Pancreas (tissue), 10 donors: ENCODE measurements around the gene DHDDS. TPM values are rescaled to one million over a fixed set of nuclear protein-coding genes. Genes with fewer than 3 reads are reported as not detected.
"Not testable (repeated sequence)": the region's sequence is repeated elsewhere in the genome, so short reads cannot be mapped to it uniquely, and the experiment has no call there.

Experiments
- ATAC-seq, 4 donors: fragments of 200-7000 bp; cut with Tn5 transposase; one replicate each; pipeline versions ENCODE4 v1.8.0 to v1.9.1; 2020; ENCODE audit warnings: mild to moderate bottlenecking in 4 of 4, moderate library complexity in 4 of 4
- DNase-seq, 6 donors: peaks; one replicate each; pipeline ENCODE4 v3.0.0-alpha.2; 2020
- FAIRE-seq: peaks from 2 replicates; lab custom pipeline; 2012; peaks lifted over from hg19 to GRCh38; lab: Jason Lieb, UNC
- H3K27ac ChIP-seq, 4 donors: fragments of 200-600 bp; sonication (generic); 1 replicate in 3 of 4; 2 replicates in 1 of 4; pipeline versions ENCODE4 v1.5.0 to v1.8.0; 2020
- H3K27me3 ChIP-seq, 4 donors: fragments of 200-600 bp; one replicate each; pipeline ENCODE4 v1.8.0; 2021
- H3K36me3 ChIP-seq, 3 donors: fragments of 200-600 bp; sonication (generic) in 1 of 3; one replicate each; pipeline versions ENCODE4 v1.5.0 to v1.8.0; 2020 to 2021
- H3K4me1 ChIP-seq, 3 donors: fragments of 200-600 bp; one replicate each; pipeline ENCODE4 v1.8.0; 2021
- H3K4me3 ChIP-seq, 4 donors: fragments of 200-600 bp; sonication (generic) in 2 of 4; one replicate each; pipeline versions ENCODE4 v1.5.0 to v1.8.0; 2020 to 2021
- H3K9me3 ChIP-seq, 4 donors: fragments of 200-600 bp; one replicate each; pipeline ENCODE4 v1.8.0; 2021
- whole genome bisulfite sequencing, 2 donors: extraction: QIAGEN DNeasy Blood & Tissue Kit; methylation state at CpG; one replicate each; pipeline ENCODE4 v1.1.7; 2013; 5-methylcytosine and 5-hydroxymethylcytosine counted together
- intact Hi-C, 3 donors: fragments of 100-400 bp; cut with DNase I; formaldehyde crosslinking; loops; one replicate each; pipeline versions ENCODE4 v1.11.1 to v1.14.2; 2022
- polyA plus RNA-seq, 2 donors: library from polyadenylated mRNA; stranded (reverse); fragments of 200-250 nt; gene quantifications; one replicate each; pipeline ENCODE4 v1.2.3, GENCODE V29; 2013
- total RNA-seq, 6 donors: library from RNA; stranded (reverse); fragmentation: NEBNext Ultra II Directional in 4 of 6; extraction: Animal tissue kit (Norgen Biotek cat#: 25700) in 4 of 6; gene quantifications; one replicate each; pipeline versions ENCODE4 v1.2.1 to v1.2.4, GENCODE V29; 2021 to 2023
- TF ChIP-seq, protein P1 (sequence below), 4 donors: fragments of 200-600 bp; sonication (generic) in 3 of 4; IDR thresholded peaks; one replicate each; pipeline versions ENCODE4 v1.5.0 to v1.8.0; 2021; ENCODE audit warnings: antibody characterized with exemption in 4 of 4
- donor health status: healthy with polysubstance abuse.
- donor health status: DM: no; HTN: no; CAD: no; lungs with moderate emphysema.
- donor health status: DM: no; HTN: no; CAD: no.
- donor health status: control.
- donor health status: control.
- donor health status: Bipolar disorder and iron deficiency.
- donor health status: DM: yes; HTN: yes; CAD: no.
- donor health status: DM: no; HTN: no; CAD: no.
- donor health status: DM: no; HTN: no; CAD: no.
- donor health status: DM: yes; HTN: yes; CAD: no.

The DHDDS gene
- total and polyA plus RNA-seq, 8 donors, result 15.0 to 24.5 (median 19.8) TPM

- no peak for ATAC-seq
- Histone ChIP-seq H3K4me3 (no peak overlapping the region), H3K36me3 (no peaks in the 10 kb centered on the region), H3K27ac (no peak overlapping the region), H3K27me3 (no peaks in the 10 kb centered on the region), H3K9me3 (no peaks in the 10 kb centered on the region), H3K4me1 (no peaks in the 10 kb centered on the region)
- 39 to 61% methylated on average over 3 of the region's 3 CpGs for WGBS, 2 donors
- DNase-seq, result no peak
- no peak for FAIRE-seq
- TF ChIP-seq, protein P1, sequence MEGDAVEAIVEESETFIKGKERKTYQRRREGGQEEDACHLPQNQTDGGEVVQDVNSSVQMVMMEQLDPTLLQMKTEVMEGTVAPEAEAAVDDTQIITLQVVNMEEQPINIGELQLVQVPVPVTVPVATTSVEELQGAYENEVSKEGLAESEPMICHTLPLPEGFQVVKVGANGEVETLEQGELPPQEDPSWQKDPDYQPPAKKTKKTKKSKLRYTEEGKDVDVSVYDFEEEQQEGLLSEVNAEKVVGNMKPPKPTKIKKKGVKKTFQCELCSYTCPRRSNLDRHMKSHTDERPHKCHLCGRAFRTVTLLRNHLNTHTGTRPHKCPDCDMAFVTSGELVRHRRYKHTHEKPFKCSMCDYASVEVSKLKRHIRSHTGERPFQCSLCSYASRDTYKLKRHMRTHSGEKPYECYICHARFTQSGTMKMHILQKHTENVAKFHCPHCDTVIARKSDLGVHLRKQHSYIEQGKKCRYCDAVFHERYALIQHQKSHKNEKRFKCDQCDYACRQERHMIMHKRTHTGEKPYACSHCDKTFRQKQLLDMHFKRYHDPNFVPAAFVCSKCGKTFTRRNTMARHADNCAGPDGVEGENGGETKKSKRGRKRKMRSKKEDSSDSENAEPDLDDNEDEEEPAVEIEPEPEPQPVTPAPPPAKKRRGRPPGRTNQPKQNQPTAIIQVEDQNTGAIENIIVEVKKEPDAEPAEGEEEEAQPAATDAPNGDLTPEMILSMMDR (IDR thresholded peaks at IDR 0.05), result no peak
- intact Hi-C loops, result no loop called here
Observed at GRCh38 chr1:26493267-26493666, 61.1 kb downstream of the DHDDS start.

- FAIRE-seq (no peak), DNase-seq (no peak), ATAC-seq (no peak)
- Histone ChIP-seq H3K36me3 (no peaks in the 10 kb centered on the region), H3K27ac (no peak overlapping the region), H3K4me1 (no peaks in the 10 kb centered on the region), H3K9me3 (no peaks in the 10 kb centered on the region), H3K27me3 (no peaks in the 10 kb centered on the region), H3K4me3 (no peak overlapping the region)
- TF ChIP-seq, protein P1 (IDR thresholded peaks at IDR 0.05), result no peak
- intact Hi-C loops, result no loop called here
- WGBS, 2 donors, result 85 to 93% methylated on average over 3 of the region's 3 CpGs
Observed at GRCh38 chr1:26493938-26494337, 61.8 kb downstream of the DHDDS start.

DNA sequence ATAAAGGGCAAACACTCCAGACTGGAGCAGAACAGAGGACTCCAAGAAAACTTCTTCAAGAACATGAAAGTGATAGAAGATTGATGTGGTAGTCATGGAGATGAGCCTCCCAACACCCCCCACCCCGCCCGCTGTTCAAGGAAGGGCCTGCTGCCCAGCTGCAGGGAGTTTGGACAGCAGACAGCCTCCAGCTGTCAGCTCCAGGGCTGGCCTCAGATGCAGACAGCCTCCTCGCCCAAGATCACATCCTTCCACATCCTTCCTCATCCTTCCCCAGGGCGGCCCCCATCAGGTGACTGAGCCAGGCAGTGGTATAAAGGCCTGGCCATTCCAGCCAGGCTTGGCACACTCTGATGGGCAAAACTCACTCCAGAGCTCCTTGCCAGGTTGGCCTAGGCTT, 64.7 kb downstream of the DHDDS start:
- no peaks in the 10 kb centered on the region for H3K27me3 ChIP-seq
- TF ChIP-seq, protein P1 (IDR thresholded peaks at IDR 0.05), result no peak
- DNase-seq (no peak), ATAC-seq (no peak), FAIRE-seq (no peak)
- 76 to 88% methylated on average over 4 of the region's 4 CpGs for WGBS, 2 donors
- H3K36me3 ChIP-seq, result no peaks in the 10 kb centered on the region
- no peak overlapping the region for H3K27ac ChIP-seq
- H3K9me3 ChIP-seq, result no peaks in the 10 kb centered on the region
- intact Hi-C loops, result no loop called here
- no peak overlapping the region for H3K4me3 ChIP-seq
- H3K4me1 ChIP-seq, result peaks cover 0 to 6% (median 0%) of the 10 kb centered on the region in 3 donors

DNA sequence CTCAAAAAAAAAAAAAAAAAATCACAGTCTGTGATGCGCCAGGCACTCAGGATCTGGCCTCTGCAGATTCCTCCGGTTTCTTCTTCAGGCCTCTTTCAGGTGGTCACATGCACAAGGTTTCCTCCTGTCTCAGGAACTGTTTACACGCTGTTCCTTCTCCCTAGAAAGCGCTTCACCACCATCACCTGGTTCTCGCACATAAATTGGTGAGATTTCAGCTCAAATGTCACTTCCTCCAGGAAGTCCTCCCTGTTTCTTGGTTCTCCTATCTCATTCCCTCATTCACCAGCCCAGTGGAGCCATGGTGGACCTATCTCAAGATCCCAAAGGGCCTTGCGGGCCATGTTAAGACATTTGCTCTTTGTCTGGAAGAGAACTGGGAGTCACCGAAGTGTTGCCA, 66.8 kb downstream of the DHDDS start:
- TF ChIP-seq, protein P1 (IDR thresholded peaks at IDR 0.05), result no peak
- 88 to 95% methylated on average over 7 of the region's 7 CpGs for WGBS, 2 donors
- H3K36me3 ChIP-seq, result no peaks in the 10 kb centered on the region
- no peaks in the 10 kb centered on the region for H3K27me3 ChIP-seq
- H3K9me3 ChIP-seq, result no peaks in the 10 kb centered on the region
- H3K4me3 ChIP-seq, result no peak overlapping the region
- no peak for ATAC-seq
- FAIRE-seq, result no peak
- H3K4me1 ChIP-seq, result peaks cover 0 to 8% (median 0%) of the 10 kb centered on the region in 3 donors
- H3K27ac ChIP-seq, result no peak overlapping the region
- intact Hi-C loops, result no loop called here
- DNase-seq, result no peak

DNA sequence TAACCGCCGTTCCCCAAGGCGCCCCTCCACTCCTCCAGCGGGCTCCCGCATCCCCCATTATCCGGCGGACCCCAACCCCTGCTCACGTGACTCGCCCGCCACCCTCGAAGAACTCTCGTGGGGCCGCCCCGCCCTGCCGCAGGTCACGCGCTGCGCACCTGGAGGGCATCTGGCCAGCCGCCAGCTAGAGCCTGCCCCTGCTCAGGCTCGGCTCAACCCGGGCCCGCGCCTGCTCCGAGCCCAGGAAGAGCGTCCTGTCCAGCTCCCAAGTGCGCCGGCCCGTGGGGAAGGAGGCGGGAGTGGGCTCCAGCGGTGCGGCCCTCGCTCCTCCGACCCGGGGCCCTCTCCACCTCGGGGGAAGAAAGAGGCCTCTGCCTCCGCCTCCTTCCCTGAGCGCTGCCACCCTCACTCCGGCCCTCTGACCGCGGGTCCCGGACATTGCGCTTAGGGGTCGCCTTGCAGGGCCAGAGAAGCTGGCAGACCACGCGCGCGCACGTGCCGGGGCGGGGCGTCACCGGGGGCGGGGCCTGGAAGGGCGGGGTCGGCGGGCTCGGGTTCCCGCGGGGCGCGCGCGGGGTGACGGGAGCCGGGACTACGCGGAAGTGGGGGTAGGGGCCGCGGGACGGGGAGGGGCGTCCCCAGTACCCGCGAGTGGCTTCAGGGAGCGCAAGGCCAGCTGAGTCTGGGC, 68.5 kb downstream of the DHDDS start:
- ATAC-seq (peak; percentile 91 to 97 (median 92)), DNase-seq (peak; percentile 67 to 99 (median 92)), FAIRE-seq (no peak)
- Histone ChIP-seq H3K27me3 (no peaks in the 10 kb centered on the region), H3K27ac (peak overlapping the region; percentile 90 to 97 (median 96)), H3K36me3 (no peaks in the 10 kb centered on the region), H3K4me3 (peak overlapping the region; percentile 59 to 79 (median 66)), H3K9me3 (no peaks in the 10 kb centered on the region), H3K4me1 (peaks cover 0 to 8% (median 0%) of the 10 kb centered on the region in 3 donors)
- 0 to 1% methylated on average over 39 to 74 of the region's 74 CpGs for WGBS, 2 donors
- TF ChIP-seq, protein P1 (IDR thresholded peaks at IDR 0.05), result no peak
- intact Hi-C loops, result no loop called here

DNA sequence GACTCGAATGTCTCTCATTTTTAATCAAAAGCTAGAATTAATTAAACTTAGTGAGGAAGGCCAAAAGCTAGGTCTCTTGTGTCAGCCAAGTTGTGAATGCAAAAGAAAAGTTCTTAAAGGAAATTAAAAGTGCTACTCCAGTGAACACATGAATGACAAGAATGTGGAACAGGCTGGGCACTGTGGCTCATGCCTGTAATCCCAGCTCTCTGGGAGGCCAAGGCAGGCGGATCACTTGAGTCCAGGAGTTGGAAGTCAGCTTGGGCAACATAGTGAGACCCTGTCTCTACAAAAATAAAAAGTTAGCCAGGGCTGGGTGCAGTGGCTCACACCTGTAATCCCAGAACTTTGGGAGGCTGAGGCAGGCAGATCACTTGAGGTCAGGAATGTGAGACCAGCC, 78.6 kb downstream of the DHDDS start:
- H3K27ac ChIP-seq, H3K4me3 ChIP-seq, ATAC-seq, H3K36me3 ChIP-seq, H3K4me1 ChIP-seq, FAIRE-seq, H3K9me3 ChIP-seq, H3K27me3 ChIP-seq, intact Hi-C loops: not testable (repeated sequence)
- 61 to 72% methylated on average over 2 of the region's 2 CpGs for WGBS, 2 donors
- peak in 1 of 6 donors; percentile 2 for DNase-seq

DNA sequence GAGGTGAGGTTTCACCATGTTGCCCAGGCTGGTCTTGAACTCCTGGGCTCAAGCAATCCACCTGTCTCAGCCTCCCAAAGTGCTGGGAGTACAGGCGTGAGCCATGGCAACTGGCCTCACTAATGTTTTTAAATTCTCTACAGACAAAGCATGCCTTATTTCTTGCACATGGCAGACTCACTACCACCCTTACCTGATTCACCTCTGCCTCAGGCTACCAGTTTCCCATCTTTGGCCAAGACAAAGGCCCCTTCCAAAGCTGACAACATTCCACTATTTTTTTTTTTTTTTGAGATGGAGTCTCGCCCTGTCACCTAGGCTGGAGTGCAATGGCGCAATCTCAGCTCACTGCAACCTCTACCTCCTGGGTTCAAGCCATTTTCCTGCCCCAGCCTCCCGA, 83.7 kb downstream of the DHDDS start:
- FAIRE-seq, H3K27me3 ChIP-seq, DNase-seq, H3K36me3 ChIP-seq, ATAC-seq, H3K27ac ChIP-seq, H3K4me1 ChIP-seq, H3K4me3 ChIP-seq, H3K9me3 ChIP-seq, intact Hi-C loops: not testable (repeated sequence)
- 83 to 88% methylated on average over 4 of the region's 4 CpGs for WGBS, 2 donors
